Suprapubic skin (tissue), 4 donors: ENCODE results near the gene SLC2A1. TPM values are rescaled to one million over a fixed set of nuclear protein-coding genes. Genes with fewer than 3 reads are reported as not detected.

Source experiments
- DNase-seq, 2 donors: peaks; one replicate each; pipeline ENCODE4 v3.0.0-alpha.2; 2019; ENCODE audit warnings: low spot score in 2 of 2
- H3K27ac ChIP-seq: fragments of 200-600 bp; sonication (generic); one replicate; pipeline ENCODE4 v1.5.1; 2019
- H3K27me3 ChIP-seq: fragments of 200-600 bp; sonication (generic); one replicate; pipeline ENCODE4 v1.5.1; 2019
- H3K36me3 ChIP-seq: fragments of 200-600 bp; sonication (generic); one replicate; pipeline ENCODE4 v1.5.1; 2019
- H3K4me1 ChIP-seq: fragments of 200-600 bp; sonication (generic); one replicate; pipeline ENCODE4 v1.5.1; 2019
- H3K4me3 ChIP-seq: fragments of 200-600 bp; sonication (generic); one replicate; pipeline ENCODE4 v1.5.1; 2019; ENCODE audit warnings: mild to moderate bottlenecking
- H3K9me3 ChIP-seq: fragments of 200-600 bp; sonication (generic); one replicate; pipeline ENCODE4 v1.5.1; 2019
- CTCF ChIP-seq, 2 donors: fragments of 200-600 bp in 1 of 2; fragments of 450-650 bp in 1 of 2; sonication (generic) in 1 of 2; IDR thresholded peaks; one replicate each; pipeline ENCODE4 v1.5.1; 2016 to 2019; ENCODE audit warnings: antibody characterized with exemption in 2 of 2, mild to moderate bottlenecking in 1 of 2, moderate library complexity in 1 of 2
- EP300 ChIP-seq: sonication (generic); formaldehyde crosslinking; IDR thresholded peaks from one replicate; pipeline ENCODE4 v1.6.1; 2017; ENCODE audit warnings: antibody characterized with exemption
- POLR2A ChIP-seq, 2 donors: fragments of 450-650 bp; IDR thresholded peaks; one replicate each; pipeline ENCODE4 v1.6.1; 2017; ENCODE audit warnings: antibody characterized with exemption in 2 of 2, mild to moderate bottlenecking in 2 of 2, moderate library complexity in 2 of 2
- POLR2AphosphoS5 ChIP-seq, 3 donors: sonication (generic); formaldehyde crosslinking; IDR thresholded peaks; one replicate each; pipeline ENCODE4 v1.6.1; 2017; ENCODE audit warnings: antibody characterized with exemption in 3 of 3
- WGBS: methylation state at CpG from one replicate; pipeline ENCODE4 v1.1.5; 2018; 5-methylcytosine and 5-hydroxymethylcytosine counted together
- total RNA-seq, 4 donors: library from RNA; depleted of rRNA; stranded (reverse); fragments of >200 nt; gene quantifications; one replicate each; pipeline ENCODE4 v1.1.0, GENCODE V29; 2016

Gene SLC2A1
- total RNA-seq, 4 donors from 2014 or later, result 466 to 1,239 (median 686) TPM

DNA sequence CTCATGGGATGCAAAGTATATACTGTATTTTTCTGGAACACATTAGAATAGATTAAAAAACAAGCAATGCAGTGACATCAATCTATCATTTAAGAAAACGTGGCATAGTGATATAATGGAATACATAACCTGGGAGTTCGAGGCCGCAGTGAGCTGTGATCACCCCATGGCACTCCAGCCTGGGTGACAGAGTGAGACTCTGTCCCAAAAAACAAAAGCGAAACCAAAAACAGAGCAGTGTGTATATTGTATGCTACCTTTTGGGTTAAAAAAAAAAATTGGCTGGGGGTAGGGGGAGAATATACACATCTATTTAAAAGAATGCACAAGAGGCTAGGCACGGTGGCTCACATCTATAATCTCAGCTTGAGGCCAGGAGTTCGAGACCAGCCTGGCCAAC is 13.5 kb downstream of the SLC2A1 start:
- H3K9me3 ChIP-seq, result no peaks in the 10 kb centered on the region
- TF ChIP-seq CTCF (IDR thresholded peaks at IDR 0.05) (no peak), POLR2A (IDR thresholded peaks at IDR 0.05) (no peak)
- DNase-seq, result no peak
- H3K27ac ChIP-seq, result peak overlapping the region; percentile 83
- H3K27me3 ChIP-seq, result no peaks in the 10 kb centered on the region
- H3K36me3 ChIP-seq, result peaks cover 5% of the 10 kb centered on the region
- H3K4me1 ChIP-seq, result peaks cover 98% of the 10 kb centered on the region
- 42% methylated on average over 5 of the region's 6 CpGs for WGBS
- H3K4me3 ChIP-seq, result no peak overlapping the region

- H3K9me3 ChIP-seq, result no peaks in the 10 kb centered on the region
- 40% methylated on average over 8 of the region's 9 CpGs for WGBS
- H3K4me3 ChIP-seq, result no peak overlapping the region
- peaks cover 98% of the 10 kb centered on the region for H3K4me1 ChIP-seq
- DNase-seq, result no peak
- no peaks in the 10 kb centered on the region for H3K27me3 ChIP-seq
- no peak for TF ChIP-seq POLR2AphosphoS5 (IDR thresholded peaks at IDR 0.05)
- TF ChIP-seq POLR2A (IDR thresholded peaks at IDR 0.05), result no peak
- TF ChIP-seq EP300, result no peak
- no peak for TF ChIP-seq CTCF (IDR thresholded peaks at IDR 0.05)
- peaks cover 5% of the 10 kb centered on the region for H3K36me3 ChIP-seq
- H3K27ac ChIP-seq, result peak overlapping the region; percentile 83
Measured at GRCh38 chr1:42944246-42944928, 14.3 kb downstream of the SLC2A1 start.

DNA sequence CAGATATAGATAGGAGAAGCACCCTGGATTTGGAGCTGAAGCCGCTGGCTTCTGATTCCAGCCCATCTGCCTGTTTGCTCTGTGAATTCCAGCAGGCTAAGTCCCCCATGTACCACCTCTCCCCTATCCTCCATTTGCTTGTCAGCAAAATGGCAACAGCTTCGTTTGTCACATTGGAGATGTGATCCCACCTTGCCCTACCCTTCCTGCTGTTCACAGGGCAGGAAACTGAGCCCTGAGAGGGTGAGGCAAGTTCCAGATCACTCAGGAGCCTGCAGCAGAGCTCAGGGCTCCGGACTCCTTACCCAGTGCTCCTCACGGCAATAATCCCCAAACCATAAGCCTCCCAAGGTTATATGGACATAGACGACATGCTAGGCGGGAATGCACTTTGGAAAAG is 14.9 kb downstream of the SLC2A1 start:
- DNase-seq, result no peak
- no peak overlapping the region for H3K4me3 ChIP-seq
- TF ChIP-seq CTCF (IDR thresholded peaks at IDR 0.05), result no peak
- TF ChIP-seq POLR2AphosphoS5 (IDR thresholded peaks at IDR 0.05), result no peak
- no peak for TF ChIP-seq EP300
- no peak for TF ChIP-seq POLR2A (IDR thresholded peaks at IDR 0.05)
- no peaks in the 10 kb centered on the region for H3K9me3 ChIP-seq
- H3K27ac ChIP-seq, result peak overlapping the region; percentile 83
- 69% methylated on average over 6 of the region's 6 CpGs for WGBS
- H3K36me3 ChIP-seq, result peaks cover 5% of the 10 kb centered on the region
- H3K27me3 ChIP-seq, result no peaks in the 10 kb centered on the region
- peaks cover 98% of the 10 kb centered on the region for H3K4me1 ChIP-seq

GRCh38 chr1:42943166-42943565 is 15.5 kb downstream of the SLC2A1 start:
- peaks cover 98% of the 10 kb centered on the region for H3K4me1 ChIP-seq
- no peak for DNase-seq
- no peak overlapping the region for H3K4me3 ChIP-seq
- WGBS, result 61% methylated on average over 7 of the region's 7 CpGs
- TF ChIP-seq POLR2A (IDR thresholded peaks at IDR 0.05) (no peak), POLR2AphosphoS5 (IDR thresholded peaks at IDR 0.05) (no peak), EP300 (no peak), CTCF (IDR thresholded peaks at IDR 0.05) (no peak)
- H3K27me3 ChIP-seq, result no peaks in the 10 kb centered on the region
- peak overlapping the region; percentile 83 for H3K27ac ChIP-seq
- H3K36me3 ChIP-seq, result peaks cover 5% of the 10 kb centered on the region
- H3K9me3 ChIP-seq, result no peaks in the 10 kb centered on the region

- Histone ChIP-seq H3K27ac (peak overlapping the region; percentile 83), H3K4me3 (no peak overlapping the region), H3K36me3 (peaks cover 5% of the 10 kb centered on the region), H3K9me3 (no peaks in the 10 kb centered on the region), H3K4me1 (peaks cover 98% of the 10 kb centered on the region), H3K27me3 (no peaks in the 10 kb centered on the region)
- DNase-seq, result no peak
- WGBS, result 48% methylated on average over 2 of the region's 6 CpGs
- no peak for TF ChIP-seq POLR2A (IDR thresholded peaks at IDR 0.05)
- no peak for TF ChIP-seq EP300
- no peak for TF ChIP-seq POLR2AphosphoS5 (IDR thresholded peaks at IDR 0.05)
- TF ChIP-seq CTCF (IDR thresholded peaks at IDR 0.05), result no peak
Measured at GRCh38 chr1:42942444-42942843, 16.2 kb downstream of the SLC2A1 start.
